Astrocyte of the cerebellum (primary cell): ENCODE data around the gene DHX30.
"Not testable (repeated sequence)": the region's sequence is repeated elsewhere in the genome, so short reads cannot be mapped to it uniquely, and the experiment has no call there.

Experiments used
- DNase-seq: peaks from one replicate; pipeline ENCODE4 v3.0.0-alpha.2; 2011; ENCODE audit warnings: low read depth
- H3K4me3 ChIP-seq: 2 replicates; pipeline ENCODE4 v1.5.1; 2011; ENCODE audit warnings: mild to moderate bottlenecking, low read depth, low read length, moderate library complexity
- CTCF ChIP-seq: IDR thresholded peaks from 2 replicates; pipeline ENCODE4 v1.5.1; 2012; ENCODE audit warnings: low read length, low read depth, moderate library complexity, mild to moderate bottlenecking; ENCODE audit errors: missing control alignments
- in situ Hi-C: cut with HindIII; loops from 2 replicates; pipeline ENCODE4 v1.10.0; 2017; ENCODE audit warnings: low sequenced_read_pairs

The DHX30 gene

GRCh38 chr3:47884603-47885002 lies 81.7 kb downstream of the DHX30 start:
- no peak for DNase-seq
- in situ Hi-C loops: no loop called here
- H3K4me3 ChIP-seq: no peak overlapping the region
- TF ChIP-seq CTCF: no peak

- in situ Hi-C loops: no loop called here
- no peak for TF ChIP-seq CTCF
- H3K4me3 ChIP-seq: no peak overlapping the region
- no peak for DNase-seq
These were observed 82.2 kb downstream of the DHX30 start for GRCh38 chr3:47885168-47885567.

- in situ Hi-C loops, H3K4me3 ChIP-seq, DNase-seq: not testable (repeated sequence)
These were observed 85.1 kb downstream of the DHX30 start for GRCh38 chr3:47887991-47888390.

GRCh38 chr3:47888986-47889757 lies 86.2 kb downstream of the DHX30 start:
- in situ Hi-C loops: no loop called here

GRCh38 chr3:47890126-47890827 lies 87.3 kb downstream of the DHX30 start:
- no peak overlapping the region for H3K4me3 ChIP-seq
- DNase-seq: no peak
- TF ChIP-seq CTCF: no peak
- in situ Hi-C loops: no loop called here

More at GRCh38 chr3:47888986-47889757, 86.2 kb downstream of the DHX30 start:
- no peak for TF ChIP-seq CTCF
- no peak for DNase-seq
- no peak overlapping the region for H3K4me3 ChIP-seq

- no peak overlapping the region for H3K4me3 ChIP-seq
- DNase-seq: no peak
- TF ChIP-seq CTCF: no peak
- in situ Hi-C loops: no loop called here
These were observed 88.1 kb downstream of the DHX30 start for GRCh38 chr3:47890828-47891612.
